OCI-LY3 (cell line): ENCODE measurements around the gene ADCY5.

Source experiments
- H2AFZ ChIP-seq: fragments of 200-600, 300-600 bp; shearing (Covaris generic); 2 replicates; pipeline ENCODE4 v1.6.0; 2014; ENCODE audit warnings: antibody characterized with exemption, low read depth, low read length
- H3K27ac ChIP-seq: fragments of 200-600, 300-600 bp; sonication (generic); 2 replicates; pipeline ENCODE4 v1.5.1; 2014; ENCODE audit warnings: mild to moderate bottlenecking, low read length, moderate library complexity, mixed read lengths
- H3K27me3 ChIP-seq: fragments of 200-600, 300-600 bp; sonication (generic); 2 replicates; pipeline ENCODE4 v1.6.1; 2014; ENCODE audit warnings: low read depth, low read length, mixed read lengths
- H3K36me3 ChIP-seq: fragments of 200-600, 300-600 bp; sonication (generic); replicated peaks from 2 replicates; pipeline ENCODE3; 2014; ENCODE audit warnings: low read depth, low read length, mixed read lengths
- H3K4me1 ChIP-seq: fragments of 300-600, 200-600 bp; sonication (generic); 2 replicates; pipeline ENCODE4 v1.6.1; 2014; ENCODE audit warnings: low read length, mixed read lengths
- H3K4me2 ChIP-seq: fragments of 200-600, 300-600 bp; sonication (generic); 2 replicates; pipeline ENCODE4 v1.6.1; 2014; ENCODE audit warnings: low read length, mixed read lengths
- H3K4me3 ChIP-seq: fragments of 300-600, 200-600 bp; sonication (generic); 2 replicates; pipeline ENCODE4 v1.5.1; 2014; ENCODE audit warnings: antibody characterized with exemption, mild to moderate bottlenecking, low read length, moderate library complexity
- H3K79me2 ChIP-seq: fragments of 300-600, 200-600 bp; shearing (Covaris generic); 2 replicates; pipeline ENCODE4 v1.6.1; 2014; ENCODE audit warnings: mild to moderate bottlenecking, low read length, mixed read lengths
- H3K9ac ChIP-seq: fragments of 300-600, 200-600 bp; shearing (Covaris generic); 2 replicates; pipeline ENCODE4 v1.6.0; 2014; ENCODE audit warnings: mild to moderate bottlenecking, low read length, moderate library complexity
- H3K9me3 ChIP-seq: fragments of 200-600, 300-600 bp; shearing (Covaris generic); 2 replicates; pipeline ENCODE4 v1.6.1; 2014; ENCODE audit warnings: low read length, mixed read lengths; ENCODE audit not compliant: insufficient read depth
- H4K20me1 ChIP-seq: fragments of 200-600, 300-600 bp; sonication (generic); 2 replicates; pipeline ENCODE4 v1.6.1; 2016; ENCODE audit warnings: low read length, mixed read lengths; ENCODE audit not compliant: insufficient read depth
- EZH2phosphoT487 ChIP-seq: fragments of 200-600 bp; shearing (Covaris generic); IDR thresholded peaks from 2 replicates; pipeline ENCODE4 v1.6.1; 2018; ENCODE audit warnings: antibody characterized with exemption, mixed run types, low read depth
- TF ChIP-seq, protein P1 (sequence below): fragments of 200-600, 300-600 bp; sonication (generic); IDR thresholded peaks from 2 replicates; pipeline ENCODE4 v1.5.1; 2014; ENCODE audit warnings: antibody characterized with exemption, low read length, low read depth

Gene ADCY5

DNA sequence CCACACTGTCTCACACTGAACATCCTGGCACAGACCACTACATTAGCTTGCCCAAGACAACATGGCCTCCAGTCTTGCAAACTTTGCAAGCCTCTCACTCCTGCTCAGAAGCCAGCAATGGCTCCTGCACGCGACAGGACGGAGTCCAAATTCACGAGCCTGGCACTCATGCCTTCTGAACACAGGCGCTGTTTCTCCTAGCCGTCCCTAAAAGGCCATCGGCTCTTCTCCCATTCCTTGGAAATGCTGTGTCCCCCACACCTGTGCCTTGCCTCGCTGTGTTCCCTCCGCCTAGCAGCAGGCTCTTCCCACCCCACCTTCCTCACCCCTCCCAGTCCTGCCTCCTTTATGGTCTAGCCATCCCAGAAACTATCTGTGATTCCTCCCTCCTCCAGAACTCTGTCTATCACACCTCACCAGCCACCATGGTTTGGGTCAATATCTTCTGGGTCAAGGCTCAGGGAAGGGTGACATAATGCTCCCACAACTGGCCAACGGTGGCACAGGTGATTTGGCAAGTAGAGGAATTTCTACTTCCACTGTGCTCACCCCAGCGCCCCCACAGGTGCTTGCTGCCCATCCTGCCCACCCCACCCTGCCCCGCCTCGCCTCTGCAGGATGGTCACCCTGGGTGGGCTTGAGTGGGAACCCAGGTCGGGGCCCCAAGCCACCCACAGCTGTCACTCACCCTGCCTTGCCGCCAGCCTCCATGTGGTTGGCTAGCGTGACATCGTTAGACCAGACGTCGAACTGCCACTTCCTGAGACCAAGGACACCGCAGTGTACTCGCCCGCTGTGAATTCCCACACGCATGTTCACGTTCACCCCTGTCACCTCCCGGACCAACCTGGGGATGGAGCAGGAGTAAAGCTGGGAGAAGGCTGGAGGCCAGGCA lies 120.7 kb downstream of the ADCY5 start:
- Histone ChIP-seq H3K79me2 (no peaks in the 10 kb centered on the region), H3K4me3 (no peak overlapping the region), H3K36me3 (no peaks in the 10 kb centered on the region), H4K20me1 (no peaks in the 10 kb centered on the region), H3K27me3 (peaks cover 17% of the 10 kb centered on the region), H3K27ac (no peak overlapping the region), H3K9ac (no peak overlapping the region), H3K9me3 (no peaks in the 10 kb centered on the region), H3K4me1 (no peaks in the 10 kb centered on the region), H3K4me2 (no peak overlapping the region), H2AFZ (no peak overlapping the region)
- TF ChIP-seq EZH2phosphoT487, result no peak
- TF ChIP-seq, protein P1, sequence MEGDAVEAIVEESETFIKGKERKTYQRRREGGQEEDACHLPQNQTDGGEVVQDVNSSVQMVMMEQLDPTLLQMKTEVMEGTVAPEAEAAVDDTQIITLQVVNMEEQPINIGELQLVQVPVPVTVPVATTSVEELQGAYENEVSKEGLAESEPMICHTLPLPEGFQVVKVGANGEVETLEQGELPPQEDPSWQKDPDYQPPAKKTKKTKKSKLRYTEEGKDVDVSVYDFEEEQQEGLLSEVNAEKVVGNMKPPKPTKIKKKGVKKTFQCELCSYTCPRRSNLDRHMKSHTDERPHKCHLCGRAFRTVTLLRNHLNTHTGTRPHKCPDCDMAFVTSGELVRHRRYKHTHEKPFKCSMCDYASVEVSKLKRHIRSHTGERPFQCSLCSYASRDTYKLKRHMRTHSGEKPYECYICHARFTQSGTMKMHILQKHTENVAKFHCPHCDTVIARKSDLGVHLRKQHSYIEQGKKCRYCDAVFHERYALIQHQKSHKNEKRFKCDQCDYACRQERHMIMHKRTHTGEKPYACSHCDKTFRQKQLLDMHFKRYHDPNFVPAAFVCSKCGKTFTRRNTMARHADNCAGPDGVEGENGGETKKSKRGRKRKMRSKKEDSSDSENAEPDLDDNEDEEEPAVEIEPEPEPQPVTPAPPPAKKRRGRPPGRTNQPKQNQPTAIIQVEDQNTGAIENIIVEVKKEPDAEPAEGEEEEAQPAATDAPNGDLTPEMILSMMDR, result no peak

DNA sequence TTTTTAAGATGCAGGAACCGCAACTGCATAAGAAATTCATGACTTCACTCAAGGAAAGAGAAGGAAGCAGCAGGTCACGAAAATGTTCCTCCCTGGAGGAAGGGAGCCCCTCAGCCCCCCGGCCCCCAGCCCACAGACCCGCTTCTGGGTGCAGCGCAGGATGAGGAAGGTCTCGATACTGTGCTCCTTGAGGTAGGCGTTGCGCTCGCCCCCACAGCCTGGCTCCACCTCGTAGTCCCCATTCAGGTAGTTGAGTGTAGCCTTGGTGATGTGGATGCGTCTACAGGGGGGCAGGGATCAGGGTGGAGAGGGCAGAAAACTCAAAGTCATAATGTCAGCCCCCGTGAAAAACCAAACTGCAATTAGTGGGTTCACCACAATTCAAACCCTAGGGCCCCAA lies 121.4 kb downstream of the ADCY5 start:
- no peak overlapping the region for H3K4me2 ChIP-seq
- H3K27me3 ChIP-seq, result peaks cover 17% of the 10 kb centered on the region
- H3K4me1 ChIP-seq, result no peaks in the 10 kb centered on the region
- H3K79me2 ChIP-seq, result no peaks in the 10 kb centered on the region
- H3K4me3 ChIP-seq, result no peak overlapping the region
- no peaks in the 10 kb centered on the region for H4K20me1 ChIP-seq
- TF ChIP-seq, protein P1, result no peak
- no peak for TF ChIP-seq EZH2phosphoT487
- no peak overlapping the region for H3K27ac ChIP-seq
- no peak overlapping the region for H2AFZ ChIP-seq
- no peaks in the 10 kb centered on the region for H3K36me3 ChIP-seq
- H3K9ac ChIP-seq, result no peak overlapping the region
- no peaks in the 10 kb centered on the region for H3K9me3 ChIP-seq

DNA sequence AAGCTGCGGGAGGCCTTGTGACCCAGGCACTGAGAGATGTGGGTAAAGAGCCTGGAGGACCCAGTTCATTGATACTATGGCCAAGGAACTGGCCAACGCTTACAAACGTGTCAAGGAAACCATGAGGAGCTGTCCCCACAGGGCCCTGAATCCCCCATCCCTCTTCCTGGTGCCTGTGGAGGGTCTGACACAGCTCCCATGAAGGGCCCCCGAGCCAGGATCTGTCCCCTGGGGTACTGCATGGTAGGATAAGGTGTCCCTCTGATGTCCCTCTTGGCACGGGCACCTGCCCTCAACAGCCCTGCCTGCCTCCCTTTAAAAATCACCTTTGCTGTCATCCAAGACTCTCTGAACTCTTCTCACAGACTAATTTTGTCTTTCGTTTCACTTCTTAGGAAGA lies 122.4 kb downstream of the ADCY5 start:
- Histone ChIP-seq H3K27me3 (peaks cover 17% of the 10 kb centered on the region), H3K4me1 (no peaks in the 10 kb centered on the region), H4K20me1 (no peaks in the 10 kb centered on the region), H3K27ac (no peak overlapping the region), H3K79me2 (no peaks in the 10 kb centered on the region), H3K9ac (no peak overlapping the region), H3K4me3 (no peak overlapping the region), H3K9me3 (no peaks in the 10 kb centered on the region), H3K4me2 (no peak overlapping the region), H3K36me3 (no peaks in the 10 kb centered on the region), H2AFZ (no peak overlapping the region)
- TF ChIP-seq EZH2phosphoT487, result no peak
- TF ChIP-seq, protein P1, result no peak

DNA sequence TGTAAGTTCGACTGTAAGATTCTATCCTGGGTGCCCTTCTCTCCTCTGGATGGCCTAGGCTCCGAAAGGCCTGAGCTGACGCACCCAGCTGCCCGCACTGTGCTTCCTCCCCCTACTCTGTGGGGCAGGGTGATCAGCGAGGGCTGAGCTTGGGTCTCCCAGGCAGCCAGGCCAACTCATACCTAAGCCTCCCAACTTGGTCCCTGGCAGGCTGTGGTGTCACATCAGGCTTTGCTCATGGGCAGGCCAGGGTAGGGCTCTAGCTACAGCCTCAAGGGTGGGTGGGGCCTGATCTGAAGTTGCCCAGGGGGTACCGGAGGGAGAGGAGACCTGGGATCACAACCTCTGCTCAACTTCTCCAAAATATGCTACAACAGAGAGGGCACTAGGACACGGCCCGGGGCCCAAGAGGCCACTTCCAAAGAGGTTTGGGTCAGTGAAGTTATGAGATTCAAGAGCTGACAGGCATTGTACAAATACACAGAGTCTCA lies 123.1 kb downstream of the ADCY5 start:
- H2AFZ ChIP-seq, result no peak overlapping the region
- H3K4me2 ChIP-seq, result no peak overlapping the region
- no peaks in the 10 kb centered on the region for H4K20me1 ChIP-seq
- no peak overlapping the region for H3K9ac ChIP-seq
- H3K36me3 ChIP-seq, result no peaks in the 10 kb centered on the region
- no peak overlapping the region for H3K27ac ChIP-seq
- H3K27me3 ChIP-seq, result peaks cover 20% of the 10 kb centered on the region
- H3K9me3 ChIP-seq, result no peaks in the 10 kb centered on the region
- TF ChIP-seq, protein P1, result no peak
- no peak for TF ChIP-seq EZH2phosphoT487
- no peaks in the 10 kb centered on the region for H3K4me1 ChIP-seq
- H3K4me3 ChIP-seq, result no peak overlapping the region
- H3K79me2 ChIP-seq, result no peaks in the 10 kb centered on the region
